Ovary (tissue), 3 donors: Measurements from ENCODE around the gene LARGE1.

Experiments
- CTCF ChIP-seq, 3 donors: fragments of 450-650 bp in 2 of 3; fragments of 200-600 bp in 1 of 3; IDR thresholded peaks; one replicate each; pipeline versions ENCODE4 v1.5.1 to v1.8.0; 2016 to 2022; ENCODE audit warnings: antibody characterized with exemption in 3 of 3, mild to moderate bottlenecking in 1 of 3
- EP300 ChIP-seq: sonication (generic); formaldehyde crosslinking; IDR thresholded peaks from one replicate; pipeline ENCODE4 v1.6.1; 2017; ENCODE audit warnings: antibody characterized with exemption
- POLR2A ChIP-seq: fragments of 450-650 bp; IDR thresholded peaks from one replicate; pipeline ENCODE4 v1.6.1; 2017; ENCODE audit warnings: antibody characterized with exemption, mild to moderate bottlenecking, moderate library complexity
- donor health status: DM: no; HTN: no; CAD: no.

- TF ChIP-seq POLR2A, result no peak
- TF ChIP-seq CTCF (IDR thresholded peaks at IDR 0.05), result no peak
- TF ChIP-seq EP300, result no peak
These were observed 197.5 kb downstream of the LARGE1 start for GRCh38 chr22:33722816-33723215.
